ENCODE measurements around the gene OLFML1. TPM values are rescaled to one million over a fixed set of nuclear protein-coding genes. Genes with fewer than 3 reads are reported as not detected.
A peak's percentile ranks its signal among the peaks of the same experiment; 100 is the strongest.
"Not testable (repeated sequence)": the region's sequence is repeated elsewhere in the genome, so short reads cannot be mapped to it uniquely, and the experiment has no call there.

The OLFML1 gene
- polyA plus RNA-seq, 4 donors: 0.81 to 7.7 (median 2.5) TPM; not detected in 1

DNA sequence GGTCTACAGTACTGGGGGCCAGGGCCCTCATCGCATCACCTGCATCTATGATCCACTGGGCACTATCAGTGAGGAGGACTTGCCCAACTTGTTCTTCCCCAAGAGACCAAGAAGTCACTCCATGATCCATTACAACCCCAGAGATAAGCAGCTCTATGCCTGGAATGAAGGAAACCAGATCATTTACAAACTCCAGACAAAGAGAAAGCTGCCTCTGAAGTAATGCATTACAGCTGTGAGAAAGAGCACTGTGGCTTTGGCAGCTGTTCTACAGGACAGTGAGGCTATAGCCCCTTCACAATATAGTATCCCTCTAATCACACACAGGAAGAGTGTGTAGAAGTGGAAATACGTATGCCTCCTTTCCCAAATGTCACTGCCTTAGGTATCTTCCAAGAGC lies 24.7 kb downstream of the OLFML1 start:
- Histone ChIP-seq H3K9me3 (ENCODE audit: control insufficient read depth in 2 of 2, insufficient read depth in 1 of 2, low read depth in 1 of 2, low read length in 1 of 2) (no peaks in the 10 kb centered on the region), H3K27me3 (ENCODE audit: control insufficient read depth in 3 of 3, insufficient read depth in 3 of 3, low read length in 3 of 3) (no peaks in the 10 kb centered on the region), H3K36me3 (ENCODE audit: control insufficient read depth in 3 of 3, insufficient read depth in 2 of 3, low read depth in 1 of 3, low read length in 3 of 3) (peaks cover 0 to 2% (median 0%) of the 10 kb centered on the region in 3 donors), H3K27ac (ENCODE audit: low read depth in 1 of 3, low read length in 2 of 3) (no peak overlapping the region), H3K4me1 (ENCODE audit: control insufficient read depth in 3 of 3, insufficient read depth in 2 of 3, low read depth in 1 of 3, low read length in 2 of 3) (peaks cover 0 to 25% (median 0%) of the 10 kb centered on the region in 3 donors), H3K4me3 (ENCODE audit: low read depth in 1 of 3, low read length in 3 of 3) (no peak overlapping the region)
- 93 to 95% (median 95%) methylated on average over 2 of the region's 2 CpGs for WGBS, 3 donors
- FAIRE-seq (no peak), DNase-seq (no peak)

DNA sequence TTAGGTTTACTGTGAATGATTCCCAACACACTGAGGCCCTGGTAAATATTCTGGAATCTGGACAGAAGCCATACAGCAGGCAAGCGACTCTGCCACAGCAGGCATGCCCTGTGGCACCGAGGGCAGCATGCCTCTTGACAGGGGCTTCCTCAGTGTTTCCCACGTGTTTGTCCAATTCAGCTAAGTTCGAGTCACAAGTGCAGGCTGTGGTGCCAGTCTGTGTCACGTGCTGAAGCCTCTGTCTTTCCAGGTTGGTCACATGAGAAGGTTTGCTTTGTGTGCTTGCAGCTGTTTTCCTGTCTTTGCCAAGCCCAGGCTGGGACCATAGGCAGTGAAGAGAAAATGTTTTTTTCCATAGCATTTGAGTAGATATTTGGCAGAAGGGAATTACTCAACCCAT lies 26.1 kb downstream of the OLFML1 start:
- WGBS, 3 donors: 3 to 24% (median 12%) methylated on average over 5 of the region's 5 CpGs
- Histone ChIP-seq H3K9me3 (ENCODE audit: control insufficient read depth in 2 of 2, insufficient read depth in 1 of 2, low read depth in 1 of 2, low read length in 1 of 2) (no peaks in the 10 kb centered on the region), H3K4me3 (ENCODE audit: low read depth in 1 of 3, low read length in 3 of 3) (no peak overlapping the region), H3K27ac (ENCODE audit: low read depth in 1 of 3, low read length in 2 of 3) (peak overlapping the region in 1 of 3 donors; percentile 97), H3K27me3 (ENCODE audit: control insufficient read depth in 3 of 3, insufficient read depth in 3 of 3, low read length in 3 of 3) (no peaks in the 10 kb centered on the region), H3K4me1 (ENCODE audit: control insufficient read depth in 3 of 3, insufficient read depth in 2 of 3, low read depth in 1 of 3, low read length in 2 of 3) (peaks cover 0 to 30% (median 3%) of the 10 kb centered on the region in 3 donors), H3K36me3 (ENCODE audit: control insufficient read depth in 3 of 3, insufficient read depth in 2 of 3, low read depth in 1 of 3, low read length in 3 of 3) (peaks cover 0 to 4% (median 0%) of the 10 kb centered on the region in 3 donors)
- FAIRE-seq: no peak
- DNase-seq: peak; percentile 36 to 40

- FAIRE-seq (no peak), DNase-seq (peak; percentile 63 to 73)
- H3K4me1 ChIP-seq (ENCODE audit: control insufficient read depth in 3 of 3, insufficient read depth in 2 of 3, low read depth in 1 of 3, low read length in 2 of 3): peaks cover 0 to 30% (median 3%) of the 10 kb centered on the region in 3 donors
- H3K27me3 ChIP-seq (ENCODE audit: control insufficient read depth in 3 of 3, insufficient read depth in 3 of 3, low read length in 3 of 3): no peaks in the 10 kb centered on the region
- H3K27ac ChIP-seq (ENCODE audit: low read depth in 1 of 3, low read length in 2 of 3): peak overlapping the region; percentile 77 to 97 (median 85)
- H3K4me3 ChIP-seq (ENCODE audit: low read depth in 1 of 3, low read length in 3 of 3): peak overlapping the region in 2 of 3 donors; percentile 88 to 90
- 7 to 22% (median 14%) methylated on average over 18 of the region's 18 CpGs for WGBS, 3 donors
- peaks cover 0 to 5% (median 0%) of the 10 kb centered on the region in 3 donors for H3K36me3 ChIP-seq (ENCODE audit: control insufficient read depth in 3 of 3, insufficient read depth in 2 of 3, low read depth in 1 of 3, low read length in 3 of 3)
- H3K9me3 ChIP-seq (ENCODE audit: control insufficient read depth in 2 of 2, insufficient read depth in 1 of 2, low read depth in 1 of 2, low read length in 1 of 2): no peaks in the 10 kb centered on the region
Observed at GRCh38 chr11:7512525-7513233, 27.4 kb downstream of the OLFML1 start.

GRCh38 chr11:7513234-7514098 lies 28.2 kb downstream of the OLFML1 start, which contains the start of gene PPFIBP2:
TSS of gene PPFIBP2 (plus strand) at chr11:7513999. CDS start at chr11:7549476, 35,477 bp downstream.
- H3K4me1 ChIP-seq (ENCODE audit: control insufficient read depth in 3 of 3, insufficient read depth in 2 of 3, low read depth in 1 of 3, low read length in 2 of 3): peaks cover 0 to 26% (median 3%) of the 10 kb centered on the region in 3 donors
- FAIRE-seq: no peak

DNA sequence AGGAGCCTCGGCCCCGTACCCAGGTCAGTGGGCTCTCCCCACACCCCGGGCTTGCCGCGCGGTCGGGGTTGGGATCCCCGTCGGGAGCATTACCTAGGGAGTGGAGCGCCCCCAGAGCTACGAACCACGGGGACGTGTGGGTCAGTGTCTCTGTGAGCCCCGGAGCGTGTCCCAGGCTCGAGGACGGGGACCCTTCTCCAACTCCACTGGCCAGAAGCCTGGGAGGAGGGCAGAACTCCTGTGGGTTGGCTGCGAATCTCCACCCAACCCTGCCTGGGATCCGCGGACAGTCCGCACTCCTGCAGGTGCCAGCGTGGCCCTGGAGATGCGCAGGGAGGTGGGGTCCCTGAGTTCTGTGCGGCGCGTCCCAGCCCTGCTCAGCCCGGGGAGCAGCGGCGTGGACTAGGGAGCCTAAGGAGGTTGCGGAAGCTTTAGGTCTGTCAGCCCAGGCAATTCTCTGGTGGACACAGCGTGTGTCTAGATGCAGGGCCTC lies 28.8 kb downstream of the OLFML1 start:
- H3K4me1 ChIP-seq (ENCODE audit: control insufficient read depth in 3 of 3, insufficient read depth in 2 of 3, low read depth in 1 of 3, low read length in 2 of 3): peaks cover 0 to 23% (median 3%) of the 10 kb centered on the region in 3 donors
- H3K36me3 ChIP-seq (ENCODE audit: control insufficient read depth in 3 of 3, insufficient read depth in 2 of 3, low read depth in 1 of 3, low read length in 3 of 3): peaks cover 0 to 6% (median 0%) of the 10 kb centered on the region in 3 donors
- FAIRE-seq (no peak), DNase-seq (peak in 1 of 2 donors; percentile 39)
- peak overlapping the region; percentile 77 to 97 (median 85) for H3K27ac ChIP-seq (ENCODE audit: low read depth in 1 of 3, low read length in 2 of 3)
- peak overlapping the region; percentile 84 to 90 (median 88) for H3K4me3 ChIP-seq (ENCODE audit: low read depth in 1 of 3, low read length in 3 of 3)
- H3K27me3 ChIP-seq (ENCODE audit: control insufficient read depth in 3 of 3, insufficient read depth in 3 of 3, low read length in 3 of 3): no peaks in the 10 kb centered on the region
- H3K9me3 ChIP-seq (ENCODE audit: control insufficient read depth in 2 of 2, insufficient read depth in 1 of 2, low read depth in 1 of 2, low read length in 1 of 2): no peaks in the 10 kb centered on the region
- 1 to 3% (median 2%) methylated on average over 29 to 31 of the region's 31 CpGs for WGBS, 3 donors

More at GRCh38 chr11:7513234-7514098, 28.2 kb downstream of the OLFML1 start, which contains the start of gene PPFIBP2:
- 0 to 1% (median 1%) methylated on average over 39 to 79 of the region's 79 CpGs for WGBS, 3 donors
- H3K27ac ChIP-seq (ENCODE audit: low read depth in 1 of 3, low read length in 2 of 3): peak within 1 kb of the TSS; percentile 77 to 97 (median 85)
- peaks cover 0 to 5% (median 0%) of the 10 kb centered on the region in 3 donors for H3K36me3 ChIP-seq (ENCODE audit: control insufficient read depth in 3 of 3, insufficient read depth in 2 of 3, low read depth in 1 of 3, low read length in 3 of 3)
- H3K27me3 ChIP-seq (ENCODE audit: control insufficient read depth in 3 of 3, insufficient read depth in 3 of 3, low read length in 3 of 3): no peaks in the 10 kb centered on the region
- DNase-seq: peak; percentile 81 to 93
- no peaks in the 10 kb centered on the region for H3K9me3 ChIP-seq (ENCODE audit: control insufficient read depth in 2 of 2, insufficient read depth in 1 of 2, low read depth in 1 of 2, low read length in 1 of 2)
- peak within 1 kb of the TSS; percentile 84 to 90 (median 88) for H3K4me3 ChIP-seq (ENCODE audit: low read depth in 1 of 3, low read length in 3 of 3)

DNA sequence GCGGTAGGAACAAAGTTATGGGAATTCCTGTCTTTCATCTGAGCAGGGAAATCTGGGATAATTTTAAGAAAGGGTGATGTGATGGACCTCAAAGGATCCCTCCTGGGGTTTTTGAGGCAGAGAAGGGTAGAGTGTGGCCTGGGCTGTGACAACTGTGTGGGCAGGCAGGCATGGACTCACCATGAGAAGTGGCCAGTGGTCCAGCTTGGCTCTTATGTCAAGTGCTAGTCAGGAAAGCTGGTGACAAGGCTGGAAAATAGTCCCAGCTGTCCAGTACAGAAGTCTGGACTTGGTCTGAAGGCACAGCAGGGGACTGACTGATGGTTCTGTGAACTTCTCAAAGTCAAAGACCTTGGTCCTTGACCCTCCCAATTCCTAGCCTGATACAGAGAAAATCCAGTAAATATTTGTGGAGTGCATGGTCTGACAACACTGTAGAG lies 30.2 kb downstream of the OLFML1 start:
- no peak for FAIRE-seq
- Histone ChIP-seq H3K27me3 (ENCODE audit: control insufficient read depth in 3 of 3, insufficient read depth in 3 of 3, low read length in 3 of 3) (no peaks in the 10 kb centered on the region), H3K27ac (ENCODE audit: low read depth in 1 of 3, low read length in 2 of 3) (no peak overlapping the region), H3K9me3 (ENCODE audit: control insufficient read depth in 2 of 2, insufficient read depth in 1 of 2, low read depth in 1 of 2, low read length in 1 of 2) (no peaks in the 10 kb centered on the region), H3K4me3 (ENCODE audit: low read depth in 1 of 3, low read length in 3 of 3) (no peak overlapping the region), H3K4me1 (ENCODE audit: control insufficient read depth in 3 of 3, insufficient read depth in 2 of 3, low read depth in 1 of 3, low read length in 2 of 3) (peaks cover 0 to 23% (median 3%) of the 10 kb centered on the region in 3 donors), H3K36me3 (ENCODE audit: control insufficient read depth in 3 of 3, insufficient read depth in 2 of 3, low read depth in 1 of 3, low read length in 3 of 3) (peaks cover 0 to 9% (median 0%) of the 10 kb centered on the region in 3 donors)
- WGBS, 3 donors: 89 to 96% (median 92%) methylated on average over 1 of the region's 1 CpG
- no peak for DNase-seq

DNA sequence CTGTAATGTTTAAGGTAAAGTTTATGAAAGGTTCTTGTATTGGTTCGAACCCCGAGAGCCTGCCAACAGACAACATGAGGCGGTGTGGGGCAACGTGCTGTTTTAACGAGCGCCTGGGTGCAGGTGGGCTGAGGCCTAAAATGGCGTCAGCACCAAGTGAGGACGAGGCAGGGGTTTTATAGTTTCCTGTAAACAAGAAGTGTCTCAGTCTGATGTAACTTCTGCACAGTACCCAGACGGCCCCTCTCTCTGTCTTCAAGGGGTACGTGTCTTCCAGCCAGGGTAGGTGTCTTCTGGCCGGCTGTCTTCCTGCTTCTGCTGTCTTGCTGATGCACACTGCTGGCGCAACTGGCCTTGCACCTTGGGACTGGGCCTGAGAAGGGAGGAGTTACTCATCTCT lies 31.2 kb downstream of the OLFML1 start:
- FAIRE-seq (no peak), DNase-seq (no peak)
- peaks cover 0 to 9% (median 0%) of the 10 kb centered on the region in 3 donors for H3K36me3 ChIP-seq (ENCODE audit: control insufficient read depth in 3 of 3, insufficient read depth in 2 of 3, low read depth in 1 of 3, low read length in 3 of 3)
- no peak overlapping the region for H3K27ac ChIP-seq (ENCODE audit: low read depth in 1 of 3, low read length in 2 of 3)
- H3K9me3 ChIP-seq (ENCODE audit: control insufficient read depth in 2 of 2, insufficient read depth in 1 of 2, low read depth in 1 of 2, low read length in 1 of 2): no peaks in the 10 kb centered on the region
- H3K27me3 ChIP-seq (ENCODE audit: control insufficient read depth in 3 of 3, insufficient read depth in 3 of 3, low read length in 3 of 3): no peaks in the 10 kb centered on the region
- peaks cover 0 to 22% (median 5%) of the 10 kb centered on the region in 3 donors for H3K4me1 ChIP-seq (ENCODE audit: control insufficient read depth in 3 of 3, insufficient read depth in 2 of 3, low read depth in 1 of 3, low read length in 2 of 3)
- WGBS, 3 donors: 90 to 97% (median 90%) methylated on average over 12 of the region's 12 CpGs
- H3K4me3 ChIP-seq (ENCODE audit: low read depth in 1 of 3, low read length in 3 of 3): no peak overlapping the region

DNA sequence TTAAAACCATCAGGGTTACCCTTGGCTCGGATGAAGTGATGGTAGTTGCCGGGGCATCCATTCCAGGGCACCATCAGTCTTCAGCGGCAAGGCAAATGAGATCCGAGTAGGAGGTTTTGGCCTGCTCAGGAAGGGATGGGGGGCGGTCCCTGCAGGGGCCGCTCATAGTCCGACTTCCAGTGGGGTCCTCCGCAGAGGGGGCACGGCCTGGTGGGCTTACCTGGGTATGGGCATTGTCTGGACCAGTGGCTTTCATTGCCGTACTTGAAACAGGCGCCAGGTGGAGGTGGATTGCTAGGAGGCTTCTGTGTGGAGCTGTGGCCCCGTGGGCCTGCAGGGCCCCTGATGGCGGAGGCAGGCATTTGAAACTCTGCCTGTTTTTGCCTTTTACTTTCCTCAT lies 32.4 kb downstream of the OLFML1 start:
- not testable (repeated sequence) for H3K27ac ChIP-seq (ENCODE audit: low read depth in 1 of 3, low read length in 2 of 3); FAIRE-seq; H3K36me3 ChIP-seq (ENCODE audit: control insufficient read depth in 3 of 3, insufficient read depth in 2 of 3, low read depth in 1 of 3, low read length in 3 of 3); DNase-seq; H3K4me3 ChIP-seq (ENCODE audit: low read depth in 1 of 3, low read length in 3 of 3); H3K27me3 ChIP-seq (ENCODE audit: control insufficient read depth in 3 of 3, insufficient read depth in 3 of 3, low read length in 3 of 3); H3K9me3 ChIP-seq (ENCODE audit: control insufficient read depth in 2 of 2, insufficient read depth in 1 of 2, low read depth in 1 of 2, low read length in 1 of 2)
- 95 to 96% (median 95%) methylated on average over 13 of the region's 13 CpGs for WGBS, 3 donors
- peaks cover 0 to 21% (median 5%) of the 10 kb centered on the region in 3 donors for H3K4me1 ChIP-seq (ENCODE audit: control insufficient read depth in 3 of 3, insufficient read depth in 2 of 3, low read depth in 1 of 3, low read length in 2 of 3)
